GM21717 (cell line): Measurements from ENCODE around the gene TTYH3.

Experiments used
- ATAC-seq: cut with Tn5 transposase; IDR thresholded peaks from one replicate; pipeline ENCODE4 v1.9.1; 2021; ENCODE audit warnings: mild to moderate bottlenecking, moderate library complexity; ENCODE audit not compliant: unreplicated experiment

TTYH3 gene

GRCh38 chr7:2634267-2635145 lies 2.7 kb downstream of the TTYH3 start:
- ATAC-seq = no peak

DNA sequence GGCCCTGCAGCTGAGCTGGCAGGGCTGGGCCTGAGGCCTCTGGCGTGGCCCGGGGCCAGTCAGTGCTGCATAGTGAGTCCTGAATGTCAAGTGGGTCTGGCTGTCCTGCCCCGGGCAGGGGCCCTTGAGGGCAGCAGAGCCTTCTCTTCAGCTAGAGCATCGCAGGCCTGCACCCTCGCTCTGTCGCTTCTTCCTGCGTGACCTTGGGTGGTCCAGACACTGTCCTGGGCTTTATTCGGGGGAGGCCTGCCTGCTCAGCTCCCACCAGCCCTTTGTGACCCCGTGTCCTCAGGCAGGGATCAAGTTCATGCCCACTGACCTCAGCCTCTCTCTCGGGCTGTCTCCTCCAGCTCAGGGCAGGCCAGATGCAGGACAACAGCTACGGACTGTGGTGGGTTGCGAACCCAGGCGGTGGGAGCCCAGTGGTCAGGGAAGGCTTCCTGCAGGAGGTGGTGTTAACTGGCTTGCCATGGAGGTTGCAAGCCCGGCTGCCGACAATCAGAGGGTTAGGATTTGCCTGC lies 3.4 kb downstream of the TTYH3 start:
- ATAC-seq = no peak

- ATAC-seq = no peak
Measured at GRCh38 chr7:2635810-2636701, 4.3 kb downstream of the TTYH3 start.

DNA sequence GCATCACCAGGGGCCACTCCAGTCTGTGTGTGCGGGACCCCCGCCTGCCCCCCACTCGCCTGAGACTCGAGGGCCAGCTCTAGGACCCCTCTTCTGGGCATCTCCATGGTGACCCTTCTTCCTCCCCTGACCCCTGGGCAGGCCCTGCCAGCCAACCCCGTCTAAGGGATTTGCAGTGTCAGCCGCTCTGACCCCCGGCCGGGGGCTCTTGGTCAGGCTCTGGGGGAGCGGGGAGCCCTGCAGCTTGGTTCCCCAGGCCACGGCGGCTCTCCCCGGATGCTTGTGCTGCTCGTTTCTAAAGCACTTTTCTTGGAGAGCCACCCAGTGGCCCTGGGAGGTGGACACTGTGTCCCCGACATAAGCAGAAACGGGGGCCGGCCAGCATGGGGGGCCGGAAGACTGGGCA lies 5.3 kb downstream of the TTYH3 start:
- ATAC-seq = no peak

DNA sequence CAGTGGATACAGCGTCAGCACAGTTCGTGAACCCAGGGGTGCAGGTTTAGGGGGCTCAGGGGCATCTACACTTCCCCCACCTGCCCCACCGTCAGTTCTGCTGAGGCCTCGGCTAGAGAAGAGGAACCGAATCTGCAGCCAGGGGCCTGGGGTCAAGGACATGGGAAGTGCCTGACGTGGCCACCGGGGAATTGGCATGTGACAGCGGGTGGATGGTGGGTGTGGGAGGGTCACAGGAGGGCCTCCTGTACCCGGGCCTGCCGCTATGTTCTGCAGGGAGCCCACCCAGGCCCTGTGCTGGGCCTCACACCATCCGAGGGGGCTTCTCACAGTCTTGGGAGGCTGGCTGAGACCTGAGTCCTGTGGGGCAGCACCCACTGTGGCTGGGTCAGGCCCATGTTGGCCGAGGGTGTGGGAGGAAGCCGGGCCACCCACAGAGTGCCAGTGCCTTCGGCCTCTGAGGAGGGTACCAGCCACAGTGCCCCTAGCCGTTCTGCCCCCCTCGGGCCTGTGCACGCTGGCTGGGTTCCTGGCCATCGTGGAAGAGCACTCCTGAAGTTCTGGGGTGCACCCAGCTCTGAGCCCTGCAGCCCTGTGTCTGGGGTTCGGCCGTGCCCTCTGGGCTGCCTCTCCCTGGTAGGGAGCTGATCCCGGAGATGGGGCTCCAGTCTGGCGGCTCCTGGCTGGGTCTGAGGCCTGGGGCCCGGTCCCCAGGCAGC lies 5.9 kb downstream of the TTYH3 start:
- no peak for ATAC-seq

DNA sequence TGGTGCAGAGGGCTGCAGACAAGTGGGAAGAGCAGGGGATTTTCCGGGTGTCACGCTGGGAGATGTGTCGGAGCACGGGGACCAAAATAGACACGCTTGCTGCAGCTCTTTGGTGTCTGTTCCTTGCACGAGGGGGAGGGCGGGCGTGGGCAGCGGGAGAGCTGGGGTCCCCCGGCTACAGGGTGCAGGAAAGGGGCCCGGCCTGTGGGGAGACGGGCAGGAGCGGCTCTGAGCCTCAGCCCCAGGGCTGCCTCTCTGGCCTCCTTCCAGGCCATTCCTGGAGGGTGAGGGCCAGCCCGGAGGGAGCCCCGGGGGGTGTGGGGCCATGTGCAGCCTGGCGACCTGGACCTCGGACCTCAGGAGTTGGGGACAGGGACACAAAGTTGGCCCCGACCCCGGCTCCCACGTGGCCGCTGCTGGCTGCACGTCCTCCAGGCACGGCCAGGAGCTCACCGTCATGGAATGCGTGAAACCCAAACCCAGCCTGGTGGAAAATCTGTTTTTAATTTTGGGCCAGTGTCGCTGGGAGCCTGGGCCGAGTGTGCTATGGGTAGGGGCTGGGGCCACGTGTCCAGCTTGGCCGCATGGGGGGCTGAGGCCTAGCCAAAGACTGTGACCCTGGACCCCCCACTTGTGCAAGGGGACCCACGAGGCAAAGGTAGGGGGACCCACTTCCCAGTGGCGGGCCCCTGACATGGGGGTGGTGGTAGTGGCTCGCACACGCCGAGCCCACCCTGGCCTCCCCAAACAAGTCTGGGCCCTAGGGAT lies 6.6 kb downstream of the TTYH3 start:
- ATAC-seq = no peak

DNA sequence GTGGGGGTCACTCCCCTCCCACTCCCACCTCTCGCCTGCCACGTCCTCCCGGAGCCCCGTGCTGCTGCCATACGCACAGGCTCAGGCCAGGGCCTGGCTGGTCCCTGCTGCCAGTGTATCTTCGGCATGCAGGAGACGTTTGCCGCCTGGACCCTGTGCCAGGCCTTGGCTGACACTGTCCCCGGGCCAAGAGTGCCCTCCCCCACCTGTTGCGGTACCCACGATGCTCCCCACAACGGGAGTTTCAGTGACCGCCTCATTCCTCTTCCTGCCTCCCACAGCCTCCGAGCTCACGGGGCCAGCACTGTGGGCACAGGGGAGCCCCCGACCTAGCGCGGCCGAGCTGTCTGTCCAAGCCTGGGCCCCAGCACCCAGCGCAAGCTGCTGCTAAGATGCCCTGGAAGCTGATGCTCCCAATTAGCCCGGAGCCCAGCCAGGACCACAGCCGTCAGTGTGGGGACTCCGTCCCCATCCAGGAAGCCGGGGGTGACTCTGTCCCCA lies 7.4 kb downstream of the TTYH3 start:
- ATAC-seq = no peak

GRCh38 chr7:2639695-2640481 lies 8.1 kb downstream of the TTYH3 start:
- no peak for ATAC-seq

DNA sequence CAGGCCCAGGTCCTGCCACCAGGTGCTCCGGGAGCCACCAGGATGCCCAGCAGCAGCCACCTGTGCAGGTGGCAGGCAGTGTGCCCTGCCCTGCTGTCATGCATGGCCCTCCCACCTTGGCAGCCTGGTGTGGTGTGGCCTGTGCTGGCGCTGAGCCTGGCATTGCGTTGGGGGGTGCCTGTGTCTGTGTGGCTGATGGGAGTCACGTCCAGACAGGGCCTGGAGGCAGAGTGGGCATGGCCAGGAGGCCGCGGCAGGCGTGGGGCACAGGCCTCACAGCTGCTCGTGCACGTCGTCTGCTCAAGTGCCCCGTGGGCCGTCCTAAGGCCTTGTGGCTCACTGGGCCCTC lies 8.7 kb downstream of the TTYH3 start:
- ATAC-seq = no peak

DNA sequence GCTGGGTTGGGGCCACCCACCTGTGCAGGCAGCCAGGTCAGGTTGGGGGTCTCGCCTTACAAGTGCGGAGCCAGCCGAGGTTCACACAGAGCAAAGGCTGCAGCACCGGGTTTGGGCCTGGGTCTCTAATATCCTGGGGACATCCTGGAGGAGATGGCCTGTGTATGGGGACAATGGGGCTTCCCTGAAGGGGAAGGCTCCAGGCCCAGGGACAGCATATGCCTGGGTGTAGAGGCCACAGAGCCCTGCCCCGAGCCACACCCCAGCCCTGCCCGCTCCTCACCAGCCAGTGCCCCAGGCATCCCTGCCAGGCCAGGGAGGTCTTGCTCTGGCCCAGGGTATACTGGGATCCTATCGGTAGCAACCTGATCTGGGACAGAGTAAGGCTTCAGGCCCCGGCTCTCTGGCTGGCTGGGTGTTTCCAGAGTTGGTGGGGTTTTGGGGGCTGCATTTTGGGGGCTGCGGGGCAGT lies 9.1 kb downstream of the TTYH3 start:
- no peak for ATAC-seq

DNA sequence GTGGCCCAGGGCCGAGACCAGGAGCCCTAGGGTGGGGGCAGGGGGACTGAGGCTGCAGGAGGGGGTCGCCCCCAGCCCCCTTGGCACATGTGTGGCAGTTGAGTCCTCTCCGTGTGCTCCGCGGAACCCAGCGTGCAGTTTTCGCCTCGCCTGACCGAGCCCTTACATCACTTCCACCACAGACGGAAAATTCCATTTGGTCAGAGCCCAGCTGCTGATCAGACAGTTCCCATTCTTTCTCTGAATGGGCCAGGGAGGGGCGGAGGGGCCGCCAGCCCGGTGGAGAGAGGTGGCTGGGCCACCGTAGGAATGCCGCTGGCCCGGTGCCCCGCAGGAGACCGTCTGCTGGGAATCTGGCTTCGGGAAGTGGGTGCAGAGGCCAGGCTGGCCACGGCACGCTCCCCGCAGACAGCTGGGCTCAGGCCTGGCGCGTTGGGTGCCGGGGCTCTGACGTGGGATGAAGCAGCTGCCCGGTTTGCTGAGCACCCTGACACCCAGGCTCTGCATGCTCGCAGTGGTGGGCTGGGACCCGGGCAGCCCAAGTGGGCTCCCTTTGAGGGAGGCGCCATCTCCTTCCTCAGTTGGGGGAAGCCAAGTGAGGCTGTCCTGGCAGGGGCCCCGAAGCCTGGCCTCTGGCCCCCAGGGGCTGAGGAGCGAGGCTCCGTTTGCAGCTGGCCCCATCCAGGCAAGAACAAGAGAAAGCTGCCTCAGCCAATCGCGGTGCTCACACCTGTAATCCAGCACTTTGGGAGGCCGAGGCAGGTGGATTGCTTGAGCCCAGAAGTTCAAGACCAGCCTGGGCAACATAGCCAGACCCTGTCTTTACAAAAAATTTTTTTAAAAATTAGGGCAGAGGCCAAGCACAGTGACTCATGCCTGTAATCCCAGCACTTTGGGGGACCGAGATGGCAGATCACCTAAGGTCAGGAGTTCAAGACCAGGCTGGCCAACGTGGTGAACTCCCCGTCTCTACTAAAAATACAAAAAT lies 9.9 kb downstream of the TTYH3 start:
- ATAC-seq = no peak

- ATAC-seq = no peak
Measured at GRCh38 chr7:2643386-2644219, 11.8 kb downstream of the TTYH3 start.

GRCh38 chr7:2644220-2644561 lies 12.4 kb downstream of the TTYH3 start:
- ATAC-seq = no peak

DNA sequence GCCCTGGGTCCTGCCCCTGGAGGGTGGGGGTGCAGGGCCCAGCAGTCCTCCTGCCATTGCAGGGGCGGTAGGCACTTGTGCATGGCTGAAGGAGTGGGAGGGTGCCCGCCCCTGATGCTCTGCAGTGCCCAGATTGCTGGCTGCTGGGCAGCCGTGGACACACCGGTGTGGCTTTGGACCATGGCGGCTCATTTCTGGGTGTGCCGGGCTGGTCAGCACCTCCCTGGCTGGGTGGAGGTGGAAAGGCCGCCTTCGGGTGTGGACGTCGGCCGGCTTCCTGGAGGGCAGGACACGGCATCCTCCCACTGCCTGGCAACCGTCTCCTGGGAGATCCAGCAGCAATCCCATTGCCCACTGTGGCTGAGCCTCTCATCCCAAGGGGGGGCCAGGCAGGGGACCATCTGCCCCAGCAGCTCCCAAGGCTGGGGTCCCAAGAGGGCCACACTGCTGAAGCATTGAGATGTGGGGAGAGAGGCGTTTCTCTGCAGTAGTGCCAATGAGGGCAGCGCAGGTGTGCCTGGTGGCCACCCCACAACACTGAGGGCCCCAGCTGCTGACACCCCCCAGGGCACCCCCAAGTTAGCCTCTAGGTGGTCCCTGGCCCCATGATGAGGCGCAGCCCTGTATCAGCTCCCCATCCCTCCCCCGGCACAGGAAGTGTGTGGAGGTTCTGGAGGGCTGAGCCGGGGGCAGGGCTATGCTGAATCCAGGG lies 12.9 kb downstream of the TTYH3 start:
- peak; percentile 36 for ATAC-seq

GRCh38 chr7:2645274-2645868 lies 13.6 kb downstream of the TTYH3 start:
- peak; percentile 27 for ATAC-seq

DNA sequence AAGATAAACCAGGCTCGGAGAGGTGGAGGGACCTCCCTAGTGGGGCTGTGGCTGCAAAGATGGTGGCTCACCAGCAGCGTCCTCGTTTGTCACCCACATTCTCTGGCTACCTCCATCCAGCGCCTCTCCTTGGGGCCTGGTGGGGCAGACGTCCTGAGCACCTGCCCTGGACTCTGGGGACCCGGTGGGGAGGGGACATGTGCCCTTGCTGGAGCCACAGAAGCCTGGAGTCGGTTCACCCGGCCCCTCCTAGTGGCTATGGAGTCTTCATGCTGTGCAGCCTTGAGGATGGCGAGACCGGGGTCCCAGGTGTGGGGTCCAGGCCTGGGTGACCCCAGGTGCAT lies 14.5 kb downstream of the TTYH3 start:
- ATAC-seq = no peak
